Type B pancreatic cell (in vitro differentiated cells): ENCODE results near the gene S100A12. TPM values are rescaled to one million over a fixed set of nuclear protein-coding genes. Genes with fewer than 3 reads are reported as not detected.

ENCODE experiments used
- DNase-seq: peaks from one replicate; pipeline ENCODE4 v3.0.0; 2021; ENCODE audit warnings: mixed read lengths; ENCODE audit not compliant: unreplicated experiment; ENCODE audit errors: extremely low spot score
- H3K27ac Mint-ChIP-seq: 2 replicates; pipeline ENCODE4 v1.8.0; 2021; ENCODE audit warnings: mild to moderate bottlenecking, mixed read lengths
- H3K27me3 Mint-ChIP-seq: 2 replicates; pipeline ENCODE4 v1.8.0; 2021; ENCODE audit warnings: mixed read lengths
- H3K36me3 Mint-ChIP-seq: 2 replicates; pipeline ENCODE4 v1.8.0; 2021; ENCODE audit warnings: mixed read lengths
- H3K4me1 Mint-ChIP-seq: one replicate; pipeline ENCODE4 v1.8.0; 2021; ENCODE audit warnings: mixed read lengths; ENCODE audit not compliant: unreplicated experiment
- H3K4me3 Mint-ChIP-seq: 2 replicates; pipeline ENCODE4 v1.8.0; 2021; ENCODE audit warnings: mild to moderate bottlenecking, mixed read lengths
- H3K9me3 Mint-ChIP-seq: 2 replicates; pipeline ENCODE4 v1.8.0; 2021; ENCODE audit warnings: mixed read lengths
- CTCF ChIP-seq: fragments of 200-600 bp; sonication (generic); conservative IDR thresholded peaks from 2 replicates; pipeline ENCODE4 v1.5.0; 2021; ENCODE audit warnings: antibody characterized with exemption, mild to moderate bottlenecking
- total RNA-seq: library from RNA; stranded (reverse); gene quantifications from 2 replicates; pipeline ENCODE4 v1.2.1, GENCODE V29; 2021; ENCODE audit warnings: low replicate concordance

Gene S100A12
- total RNA-seq, 1 donor from 2014 or later, result not detected

GRCh38 chr1:153384958-153385580, 9.6 kb upstream of the S100A12 start:
- peaks cover 11% of the 10 kb centered on the region for H3K9me3 Mint-ChIP-seq
- peak; percentile 22 for DNase-seq
- H3K4me3 Mint-ChIP-seq, result no peak overlapping the region
- H3K27me3 Mint-ChIP-seq, result no peaks in the 10 kb centered on the region
- no peaks in the 10 kb centered on the region for H3K4me1 Mint-ChIP-seq
- H3K27ac Mint-ChIP-seq, result no peak overlapping the region
- no peaks in the 10 kb centered on the region for H3K36me3 Mint-ChIP-seq
- no peak for TF ChIP-seq CTCF

- no peak for DNase-seq
- no peak for TF ChIP-seq CTCF
- Mint-ChIP-seq H3K4me3 (no peak overlapping the region), H3K27ac (no peak overlapping the region), H3K9me3 (peaks cover 11% of the 10 kb centered on the region), H3K4me1 (no peaks in the 10 kb centered on the region), H3K27me3 (no peaks in the 10 kb centered on the region), H3K36me3 (no peaks in the 10 kb centered on the region)
These were observed 5.3 kb upstream of the S100A12 start for GRCh38 chr1:153380711-153381110.

- Mint-ChIP-seq H3K36me3 (no peaks in the 10 kb centered on the region), H3K9me3 (peaks cover 11% of the 10 kb centered on the region), H3K27ac (no peak overlapping the region), H3K27me3 (no peaks in the 10 kb centered on the region), H3K4me1 (no peaks in the 10 kb centered on the region), H3K4me3 (no peak overlapping the region)
- no peak for TF ChIP-seq CTCF
- no peak for DNase-seq
These were observed 4.2 kb upstream of the S100A12 start for GRCh38 chr1:153379591-153379990.

- Mint-ChIP-seq H3K4me3 (no peak overlapping the region), H3K4me1 (no peaks in the 10 kb centered on the region), H3K27ac (no peak overlapping the region), H3K36me3 (no peaks in the 10 kb centered on the region), H3K27me3 (peaks cover 2% of the 10 kb centered on the region), H3K9me3 (no peaks in the 10 kb centered on the region)
- no peak for DNase-seq
- TF ChIP-seq CTCF, result no peak
These were observed 1.4 kb downstream of the S100A12 start for GRCh38 chr1:153374071-153374470.

- H3K4me1 Mint-ChIP-seq, result no peaks in the 10 kb centered on the region
These were observed 2.9 kb downstream of the S100A12 start for GRCh38 chr1:153372571-153372970.

More at GRCh38 chr1:153372571-153372970, 2.9 kb downstream of the S100A12 start:
- TF ChIP-seq CTCF, result no peak
- H3K4me3 Mint-ChIP-seq, result no peak overlapping the region
- H3K36me3 Mint-ChIP-seq, result no peaks in the 10 kb centered on the region
- H3K27me3 Mint-ChIP-seq, result peaks cover 2% of the 10 kb centered on the region
- no peak overlapping the region for H3K27ac Mint-ChIP-seq
- no peak for DNase-seq
- no peaks in the 10 kb centered on the region for H3K9me3 Mint-ChIP-seq
